ENCODE measurements around the gene TFG.

The TFG gene

DNA sequence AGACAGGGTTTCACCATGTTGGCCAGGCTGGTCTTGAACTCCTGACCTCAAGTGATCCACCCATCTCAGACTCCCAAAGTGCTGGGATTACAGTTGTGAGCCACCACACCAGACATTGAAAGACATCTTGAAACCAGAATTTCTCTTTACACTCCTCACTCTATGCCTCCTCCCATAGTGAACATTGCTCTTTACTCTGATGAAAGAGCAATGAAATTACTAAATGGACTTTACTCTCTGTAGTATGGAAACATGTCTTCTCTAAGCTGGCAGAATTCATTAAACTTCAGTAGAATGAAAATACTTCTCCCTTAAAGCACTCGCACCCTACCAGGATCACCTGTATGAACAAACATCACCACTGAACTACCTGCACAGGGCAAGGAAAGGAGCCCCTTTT, 27.8 kb upstream of the TFG start:
- ATAC-seq (ENCODE audit: low read depth) (no peak), DNase-seq (ENCODE audit: low spot score) (no peak)
- no peak overlapping the region for H3K4me3 ChIP-seq (ENCODE audit: severe bottlenecking)
- no peaks in the 10 kb centered on the region for H3K9me3 ChIP-seq (ENCODE audit: severe bottlenecking)
- TF ChIP-seq, protein P1, sequence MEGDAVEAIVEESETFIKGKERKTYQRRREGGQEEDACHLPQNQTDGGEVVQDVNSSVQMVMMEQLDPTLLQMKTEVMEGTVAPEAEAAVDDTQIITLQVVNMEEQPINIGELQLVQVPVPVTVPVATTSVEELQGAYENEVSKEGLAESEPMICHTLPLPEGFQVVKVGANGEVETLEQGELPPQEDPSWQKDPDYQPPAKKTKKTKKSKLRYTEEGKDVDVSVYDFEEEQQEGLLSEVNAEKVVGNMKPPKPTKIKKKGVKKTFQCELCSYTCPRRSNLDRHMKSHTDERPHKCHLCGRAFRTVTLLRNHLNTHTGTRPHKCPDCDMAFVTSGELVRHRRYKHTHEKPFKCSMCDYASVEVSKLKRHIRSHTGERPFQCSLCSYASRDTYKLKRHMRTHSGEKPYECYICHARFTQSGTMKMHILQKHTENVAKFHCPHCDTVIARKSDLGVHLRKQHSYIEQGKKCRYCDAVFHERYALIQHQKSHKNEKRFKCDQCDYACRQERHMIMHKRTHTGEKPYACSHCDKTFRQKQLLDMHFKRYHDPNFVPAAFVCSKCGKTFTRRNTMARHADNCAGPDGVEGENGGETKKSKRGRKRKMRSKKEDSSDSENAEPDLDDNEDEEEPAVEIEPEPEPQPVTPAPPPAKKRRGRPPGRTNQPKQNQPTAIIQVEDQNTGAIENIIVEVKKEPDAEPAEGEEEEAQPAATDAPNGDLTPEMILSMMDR (IDR thresholded peaks at IDR 0.05; ENCODE audit: poor library complexity, severe bottlenecking): no peak
- no peaks in the 10 kb centered on the region for H3K27me3 ChIP-seq (ENCODE audit: insufficient read depth, poor library complexity, severe bottlenecking)
- H3K36me3 ChIP-seq (ENCODE audit: low read depth): no peaks in the 10 kb centered on the region
- no peak overlapping the region for H3K27ac ChIP-seq (ENCODE audit: poor library complexity, severe bottlenecking)
- no peaks in the 10 kb centered on the region for H3K4me1 ChIP-seq (ENCODE audit: insufficient read depth, poor library complexity, severe bottlenecking)

DNA sequence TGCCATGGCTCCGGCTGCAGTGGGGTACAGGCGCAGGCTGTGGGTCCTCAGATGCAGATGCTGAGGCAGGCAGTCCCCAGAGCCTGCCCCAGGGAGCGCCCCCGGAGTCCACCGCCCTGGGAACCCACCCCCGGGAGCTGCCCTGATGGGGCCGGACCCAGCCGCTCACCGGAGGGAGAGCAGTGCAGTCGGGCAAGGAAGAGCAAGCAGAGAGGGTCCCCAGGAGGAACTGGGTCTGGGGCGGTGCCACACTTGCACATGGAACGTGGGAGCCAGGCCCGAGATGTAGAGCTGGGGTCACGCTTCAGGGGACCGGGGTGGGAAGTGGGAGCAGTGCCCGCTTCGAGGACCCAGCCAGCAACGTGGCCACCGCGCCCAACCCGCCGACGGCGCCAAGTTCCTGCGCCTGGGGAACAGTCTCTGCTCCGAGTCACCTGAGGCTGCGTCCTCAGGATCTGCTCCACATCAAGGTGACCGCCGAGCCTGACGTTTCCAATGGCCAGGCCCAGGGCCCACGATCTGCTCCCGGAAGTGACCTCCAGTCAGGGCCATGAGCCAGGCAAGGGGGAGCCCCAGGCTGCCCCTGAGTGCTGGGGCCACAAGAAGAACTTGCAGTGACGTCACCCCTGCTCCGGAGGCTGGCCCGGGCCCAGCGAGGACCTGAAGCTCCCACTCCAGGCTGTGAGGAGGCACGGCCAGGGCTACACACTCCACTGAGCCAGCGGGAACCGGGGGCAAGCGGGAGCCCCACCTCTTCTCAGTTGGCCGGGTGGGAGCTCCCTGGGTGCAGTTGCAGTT, 27.0 kb upstream of the TFG start:
- no peaks in the 10 kb centered on the region for H3K4me1 ChIP-seq (ENCODE audit: insufficient read depth, poor library complexity, severe bottlenecking)
- H3K27me3 ChIP-seq (ENCODE audit: insufficient read depth, poor library complexity, severe bottlenecking): no peaks in the 10 kb centered on the region
- ATAC-seq (ENCODE audit: low read depth) (no peak), DNase-seq (ENCODE audit: low spot score) (no peak)
- no peak overlapping the region for H3K4me3 ChIP-seq (ENCODE audit: severe bottlenecking)
- TF ChIP-seq, protein P1 (IDR thresholded peaks at IDR 0.05; ENCODE audit: poor library complexity, severe bottlenecking): no peak
- no peak overlapping the region for H3K27ac ChIP-seq (ENCODE audit: poor library complexity, severe bottlenecking)
- no peaks in the 10 kb centered on the region for H3K36me3 ChIP-seq (ENCODE audit: low read depth)
- no peaks in the 10 kb centered on the region for H3K9me3 ChIP-seq (ENCODE audit: severe bottlenecking)

DNA sequence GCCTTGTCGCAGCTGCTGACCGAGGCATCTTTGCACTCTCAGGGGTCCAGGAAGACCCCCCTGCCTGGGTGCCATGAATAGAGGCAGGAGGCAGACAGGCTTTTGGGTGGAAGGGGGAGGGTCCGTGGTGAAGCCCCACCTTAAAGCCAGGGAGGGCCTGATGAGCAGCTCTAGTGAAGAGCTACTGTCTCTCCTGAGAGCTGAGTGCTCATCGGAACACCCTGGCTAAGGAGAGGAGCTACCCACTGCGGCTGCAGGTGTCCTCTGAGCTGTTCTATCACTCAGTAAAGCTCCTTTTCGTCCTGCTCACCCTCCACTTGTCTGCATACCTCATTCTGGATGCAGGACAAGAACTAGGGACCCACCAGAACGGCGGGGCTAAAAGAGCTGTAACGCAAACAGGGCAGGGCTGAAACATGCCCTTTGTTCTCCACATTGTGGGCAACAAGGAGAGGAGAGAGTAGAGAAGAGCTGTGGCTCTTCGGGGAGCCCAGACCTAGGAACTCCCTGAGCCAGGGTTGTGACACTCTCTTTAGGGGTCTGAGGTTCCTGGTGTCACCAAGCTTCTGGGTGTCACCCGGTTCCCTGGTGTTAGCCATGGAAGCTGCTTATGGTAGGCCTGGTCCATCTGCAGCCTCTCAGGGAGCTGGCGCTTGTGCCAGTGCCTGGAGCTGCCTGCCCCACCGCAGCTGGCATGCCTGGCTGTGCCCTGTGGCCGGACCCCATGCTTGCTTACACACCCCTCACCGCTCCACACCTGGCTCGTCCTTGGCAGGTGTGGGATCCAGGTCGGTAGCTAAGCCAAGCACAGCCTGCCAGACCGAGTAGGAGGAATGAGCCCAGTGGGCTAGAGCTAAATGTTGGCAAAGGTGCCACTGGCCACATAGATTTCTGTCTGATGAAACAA, 26.2 kb upstream of the TFG start:
- H3K9me3 ChIP-seq (ENCODE audit: severe bottlenecking): no peaks in the 10 kb centered on the region
- H3K36me3 ChIP-seq (ENCODE audit: low read depth): no peaks in the 10 kb centered on the region
- H3K4me3 ChIP-seq (ENCODE audit: severe bottlenecking): no peak overlapping the region
- DNase-seq (ENCODE audit: low spot score) (no peak), ATAC-seq (ENCODE audit: low read depth) (no peak)
- H3K4me1 ChIP-seq (ENCODE audit: insufficient read depth, poor library complexity, severe bottlenecking): no peaks in the 10 kb centered on the region
- H3K27me3 ChIP-seq (ENCODE audit: insufficient read depth, poor library complexity, severe bottlenecking): no peaks in the 10 kb centered on the region
- TF ChIP-seq, protein P1 (IDR thresholded peaks at IDR 0.05; ENCODE audit: poor library complexity, severe bottlenecking): no peak
- no peak overlapping the region for H3K27ac ChIP-seq (ENCODE audit: poor library complexity, severe bottlenecking)

DNA sequence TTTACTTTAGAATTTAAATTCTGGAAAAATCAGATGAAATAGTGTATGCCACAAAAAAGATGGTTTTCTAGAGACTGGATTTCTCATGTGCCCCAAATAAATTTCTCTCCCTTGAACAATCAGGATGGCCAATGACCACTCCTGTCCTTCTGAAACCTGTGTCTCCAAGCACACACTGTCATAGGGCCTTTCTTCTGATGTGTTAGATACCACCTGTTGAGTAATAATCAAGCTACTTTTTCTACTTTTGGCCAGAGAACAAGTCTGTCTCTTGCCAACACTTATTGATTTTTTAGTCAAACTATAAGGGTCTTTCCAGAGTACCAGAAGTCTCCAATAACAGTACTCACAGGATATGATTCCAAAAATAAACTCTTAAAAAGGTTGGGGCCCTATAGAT, 16.1 kb upstream of the TFG start:
- DNase-seq (ENCODE audit: low spot score): no peak
- Histone ChIP-seq H3K4me1 (ENCODE audit: insufficient read depth, poor library complexity, severe bottlenecking) (peaks cover 21% of the 10 kb centered on the region), H3K9me3 (ENCODE audit: severe bottlenecking) (no peaks in the 10 kb centered on the region), H3K27ac (ENCODE audit: poor library complexity, severe bottlenecking) (no peak overlapping the region), H3K36me3 (ENCODE audit: low read depth) (no peaks in the 10 kb centered on the region), H3K4me3 (ENCODE audit: severe bottlenecking) (no peak overlapping the region), H3K27me3 (ENCODE audit: insufficient read depth, poor library complexity, severe bottlenecking) (no peaks in the 10 kb centered on the region)
- no peak for ATAC-seq (ENCODE audit: low read depth)
- TF ChIP-seq, protein P1 (IDR thresholded peaks at IDR 0.05; ENCODE audit: poor library complexity, severe bottlenecking): no peak
